SK-N-SH treated with all-trans-retinoic acid at 6 μM for 48 hours (cell line): ENCODE data around the gene CPXM2.

ENCODE experiments used
- ATAC-seq: fragments of 200-7000 bp; cut with Tn5 transposase; 3 replicates; pipeline ENCODE4 v1.9.1; 2020; ENCODE audit warnings: mild to moderate bottlenecking, moderate library complexity
- ARNTL ChIP-seq: fragments of 450-650 bp; formaldehyde crosslinking; IDR thresholded peaks from 2 replicates; pipeline ENCODE4 v1.5.0; 2020; ENCODE audit warnings: low read depth, mild to moderate bottlenecking, moderate library complexity, borderline replicate concordance
- BACH2 ChIP-seq: fragments of 250-450 bp; sonication (Bioruptor Pico); IDR thresholded peaks from 2 replicates; pipeline ENCODE4 v1.9.0; 2021; ENCODE audit warnings: mild to moderate bottlenecking, borderline replicate concordance
- CREB5 ChIP-seq: fragments of 250-450 bp; sonication (Bioruptor Pico); IDR thresholded peaks from 2 replicates; pipeline ENCODE4 v1.5.1; 2020; ENCODE audit warnings: low read depth, mild to moderate bottlenecking, moderate library complexity
- CSDC2 ChIP-seq: fragments of 250-450 bp; sonication (Bioruptor Pico); IDR thresholded peaks from 2 replicates; pipeline ENCODE4 v1.5.0; 2020; ENCODE audit warnings: mild to moderate bottlenecking, moderate library complexity
- CSRNP3 ChIP-seq: fragments of 250-450 bp; sonication (Bioruptor Pico); IDR thresholded peaks from 2 replicates; pipeline ENCODE4 v1.5.1; 2021; ENCODE audit warnings: mild to moderate bottlenecking, moderate library complexity
- ESRRG ChIP-seq: fragments of 250-450 bp; sonication (Bioruptor Pico); IDR thresholded peaks from 2 replicates; pipeline ENCODE4 v1.6.1; 2021; ENCODE audit warnings: mild to moderate bottlenecking
- GLIS3 ChIP-seq: fragments of 250-450 bp; sonication (Bioruptor Pico); IDR thresholded peaks from 2 replicates; pipeline ENCODE4 v1.5.0; 2020; ENCODE audit warnings: mild to moderate bottlenecking, moderate library complexity
- ISL1 ChIP-seq: fragments of 250-450 bp; sonication (Bioruptor Pico); IDR thresholded peaks from 2 replicates; pipeline ENCODE4 v2.1.2; 2022; ENCODE audit warnings: mild to moderate bottlenecking, moderate library complexity
- OSR1 ChIP-seq: fragments of 250-450 bp; sonication (Bioruptor Pico); IDR thresholded peaks from 2 replicates; pipeline ENCODE4 v1.8.0; 2022; ENCODE audit warnings: moderate library complexity, mild to moderate bottlenecking, inconsistent platforms
- PATZ1 ChIP-seq: fragments of 250-450 bp; sonication (Bioruptor Pico); IDR thresholded peaks from 2 replicates; pipeline ENCODE4 v1.8.0; 2020; ENCODE audit warnings: mild to moderate bottlenecking, moderate library complexity, borderline replicate concordance
- POU6F1 ChIP-seq: fragments of 250-450 bp; sonication (Bioruptor Pico); IDR thresholded peaks from 2 replicates; pipeline ENCODE4 v1.8.0; 2021; ENCODE audit warnings: low read depth, mild to moderate bottlenecking, moderate library complexity, borderline replicate concordance
- PPARA ChIP-seq: fragments of 250-450 bp; sonication (Bioruptor Pico); IDR thresholded peaks from 2 replicates; pipeline ENCODE4 v1.5.0; 2020; ENCODE audit warnings: mild to moderate bottlenecking, borderline replicate concordance
- RARB ChIP-seq: fragments of 250-450 bp; sonication (Bioruptor Pico); IDR thresholded peaks from 2 replicates; pipeline ENCODE4 v1.8.0; 2021; ENCODE audit warnings: mild to moderate bottlenecking, moderate library complexity
- SNAI2 ChIP-seq: fragments of 250-450 bp; sonication (Bioruptor Pico); IDR thresholded peaks from 2 replicates; pipeline ENCODE4 v1.5.0; 2020; ENCODE audit warnings: mild to moderate bottlenecking, moderate library complexity
- TCF4 ChIP-seq: fragments of 250-450 bp; sonication (Bioruptor Pico); IDR thresholded peaks from 2 replicates; pipeline ENCODE4 v1.8.0; 2021; ENCODE audit warnings: mild to moderate bottlenecking, moderate library complexity, borderline replicate concordance
- TOX ChIP-seq: fragments of 250-450 bp; sonication (Bioruptor Pico); IDR thresholded peaks from 2 replicates; pipeline ENCODE4 v1.8.0; 2021; ENCODE audit warnings: mild to moderate bottlenecking, moderate library complexity, borderline replicate concordance
- ZC3H10 ChIP-seq: fragments of 250-450 bp; sonication (Bioruptor Pico); IDR thresholded peaks from 2 replicates; pipeline ENCODE4 v1.5.1; 2021; ENCODE audit warnings: mild to moderate bottlenecking, moderate library complexity
- ZFP3 ChIP-seq: fragments of 250-450 bp; sonication (Bioruptor Pico); IDR thresholded peaks from 2 replicates; pipeline ENCODE4 v1.5.0; 2020; ENCODE audit warnings: mild to moderate bottlenecking, moderate library complexity
- ZFP30 ChIP-seq: fragments of 450-650 bp; formaldehyde crosslinking; IDR thresholded peaks from 2 replicates; pipeline ENCODE4 v1.5.0; 2022; ENCODE audit warnings: mild to moderate bottlenecking, moderate library complexity
- ZNF565 ChIP-seq: fragments of 450-650 bp; formaldehyde crosslinking; conservative IDR thresholded peaks from 2 replicates; pipeline ENCODE4 v1.5.0; 2020; ENCODE audit warnings: low read depth, mild to moderate bottlenecking, moderate library complexity
- ZNF70 ChIP-seq: fragments of 450-650 bp; formaldehyde crosslinking; IDR thresholded peaks from 2 replicates; pipeline ENCODE4 v1.5.0; 2020; ENCODE audit warnings: mild to moderate bottlenecking, moderate library complexity
- ZNF8 ChIP-seq: fragments of 450-650 bp; formaldehyde crosslinking; IDR thresholded peaks from 2 replicates; pipeline ENCODE4 v1.5.0; 2020; ENCODE audit warnings: mild to moderate bottlenecking, moderate library complexity

Gene CPXM2

GRCh38 chr10:123934846-123935245, 43.2 kb upstream of the CPXM2 start:
- ATAC-seq, result no peak
- TF ChIP-seq TOX (CRISPR knock-in tag) (no peak), PPARA (no peak), ARNTL (no peak), CREB5 (CRISPR knock-in tag) (no peak), OSR1 (no peak), ZFP3 (CRISPR knock-in tag) (no peak), CSRNP3 (CRISPR knock-in tag) (no peak), ZFP30 (CRISPR knock-in tag) (no peak), SNAI2 (CRISPR knock-in tag) (no peak), BACH2 (CRISPR knock-in tag) (no peak), ESRRG (CRISPR knock-in tag) (no peak)

- TF ChIP-seq ZC3H10 (CRISPR knock-in tag) (no peak), ZNF8 (no peak), ISL1 (CRISPR knock-in tag) (no peak), TCF4 (CRISPR knock-in tag) (no peak), GLIS3 (CRISPR knock-in tag) (no peak), ESRRG (CRISPR knock-in tag) (no peak), BACH2 (CRISPR knock-in tag) (no peak), CREB5 (CRISPR knock-in tag) (no peak), PPARA (no peak), PATZ1 (no peak), ARNTL (no peak), ZFP30 (CRISPR knock-in tag) (no peak), CSRNP3 (CRISPR knock-in tag) (no peak), RARB (CRISPR knock-in tag) (no peak), ZNF70 (CRISPR knock-in tag) (no peak), CSDC2 (CRISPR knock-in tag) (no peak), ZNF565 (CRISPR knock-in tag) (no peak), ZFP3 (CRISPR knock-in tag) (no peak)
Observed at GRCh38 chr10:123930340-123931001, 38.9 kb upstream of the CPXM2 start.

GRCh38 chr10:123929791-123930190, 38.2 kb upstream of the CPXM2 start:
- no peak for ATAC-seq
- no peak for TF ChIP-seq ZNF565 (CRISPR knock-in tag)
- no peak for TF ChIP-seq PATZ1
- TF ChIP-seq GLIS3 (CRISPR knock-in tag), result no peak
- no peak for TF ChIP-seq ESRRG (CRISPR knock-in tag)
- TF ChIP-seq ZFP3 (CRISPR knock-in tag), result no peak
- TF ChIP-seq OSR1, result no peak
- no peak for TF ChIP-seq CREB5 (CRISPR knock-in tag)
- TF ChIP-seq ARNTL, result no peak
- no peak for TF ChIP-seq POU6F1
- no peak for TF ChIP-seq CSRNP3 (CRISPR knock-in tag)
- TF ChIP-seq ZC3H10 (CRISPR knock-in tag), result no peak

More at GRCh38 chr10:123930340-123931001, 38.9 kb upstream of the CPXM2 start:
- no peak for ATAC-seq
